ENCODE data around the gene COPS7A. TPM values are rescaled to one million over a fixed set of nuclear protein-coding genes. Genes with fewer than 3 reads are reported as not detected.

COPS7A gene
- polyA plus RNA-seq, 3 donors from 2014 or later: 34.1 to 62.1 (median 45.6) TPM

Other genes starting within 250 kb of the COPS7A start
- 100 to 1,000 TPM; 240 to 280 (median 248) TPM for gene MRPL51, start 230.8 kb upstream of the COPS7A start, polyA plus RNA-seq
- 10 to 100 TPM; 23.3 to 50.5 (median 24.0) TPM for gene NCAPD2, start 229.9 kb upstream of the COPS7A start, polyA plus RNA-seq
- gene GAPDH, start 189.5 kb upstream of the COPS7A start, polyA plus RNA-seq: 1,000 to 10,000 TPM; 1,615 to 2,185 (median 1,854) TPM
- gene IFFO1, start 168.0 kb upstream of the COPS7A start, polyA plus RNA-seq: 10 to 100 TPM in 1 of 3 donors, 1 to 10 TPM in 2; 1.9 to 13.0 (median 3.1) TPM
- gene NOP2, start 155.8 kb upstream of the COPS7A start, polyA plus RNA-seq: 10 to 100 TPM; 11.3 to 30.8 (median 18.0) TPM
- gene CHD4, start 116.7 kb upstream of the COPS7A start, polyA plus RNA-seq: 10 to 100 TPM; 13.6 to 59.5 (median 20.7) TPM
- 10 to 100 TPM in 2 of 3 donors, 1 to 10 TPM in 1; 9.6 to 36.1 (median 11.6) TPM for gene LPAR5, start 88.1 kb upstream of the COPS7A start, polyA plus RNA-seq
- 10 to 100 TPM in 1 of 3 donors, 1 to 10 TPM in 1, not detected in 1; 4.2 to 10.2 TPM for gene ACRBP, start 76.6 kb upstream of the COPS7A start, polyA plus RNA-seq
- 100 to 1,000 TPM in 1 of 3 donors, 10 to 100 TPM in 2; 60.7 to 156 (median 93.9) TPM for gene ING4, start 60.9 kb upstream of the COPS7A start, polyA plus RNA-seq
- 10 to 100 TPM; 14.6 to 41.5 (median 31.6) TPM for gene ZNF384, start 34.7 kb upstream of the COPS7A start, polyA plus RNA-seq
- not detected for gene PIANP, start 23.2 kb upstream of the COPS7A start, polyA plus RNA-seq
- gene MLF2, start 29.1 kb downstream of the COPS7A start, polyA plus RNA-seq: 100 to 1,000 TPM; 102 to 165 (median 155) TPM
- gene PTMS, start 42.3 kb downstream of the COPS7A start, polyA plus RNA-seq: 1 to 10 TPM in 2 of 3 donors, under 1 TPM in 1; 0.40 to 8.0 (median 4.9) TPM
- gene LAG3, start 48.5 kb downstream of the COPS7A start, polyA plus RNA-seq: 1 to 10 TPM; 1.3 to 8.3 (median 1.6) TPM
- gene CD4, start 65.5 kb downstream of the COPS7A start, polyA plus RNA-seq: 10 to 100 TPM in 1 of 3 donors, 1 to 10 TPM in 2; 2.0 to 11.7 (median 6.6) TPM
- gene GPR162, start 97.8 kb downstream of the COPS7A start, polyA plus RNA-seq: not detected
- gene P3H3, start 104.4 kb downstream of the COPS7A start, polyA plus RNA-seq: not detected
- not detected for gene GNB3, start 116.9 kb downstream of the COPS7A start, polyA plus RNA-seq
- gene CDCA3, start 127.2 kb downstream of the COPS7A start, polyA plus RNA-seq: 1 to 10 TPM in 1 of 3 donors, under 1 TPM in 1, not detected in 1; 0.99 to 1.5 TPM
- gene USP5, start 128.1 kb downstream of the COPS7A start, polyA plus RNA-seq: 10 to 100 TPM; 41.3 to 54.0 (median 52.0) TPM
- gene TPI1, start 143.5 kb downstream of the COPS7A start, polyA plus RNA-seq: 1,000 to 10,000 TPM in 1 of 3 donors, 100 to 1,000 TPM in 2; 801 to 1,209 (median 811) TPM
- gene SPSB2, start 149.3 kb downstream of the COPS7A start, polyA plus RNA-seq: 10 to 100 TPM; 11.2 to 17.0 (median 11.4) TPM
- 1 to 10 TPM; 2.3 to 4.4 (median 2.4) TPM for gene LRRC23, start 180.8 kb downstream of the COPS7A start, polyA plus RNA-seq
- gene ENO2, start 190.5 kb downstream of the COPS7A start, polyA plus RNA-seq: 1 to 10 TPM; 2.0 to 6.5 (median 3.8) TPM
- gene ATN1, start 203.9 kb downstream of the COPS7A start, polyA plus RNA-seq: 1 to 10 TPM in 2 of 3 donors, not detected in 1; 1.0 to 2.1 TPM
- gene RNU7-1, start 219.8 kb downstream of the COPS7A start, polyA plus RNA-seq: not detected
- 100 to 1,000 TPM in 2 of 3 donors, 10 to 100 TPM in 1; 83.7 to 315 (median 170) TPM for gene C12orf57, start 220.0 kb downstream of the COPS7A start, polyA plus RNA-seq
- gene PTPN6, start 227.3 kb downstream of the COPS7A start, polyA plus RNA-seq: 100 to 1,000 TPM; 231 to 513 (median 294) TPM
- gene PHB2, start 246.6 kb downstream of the COPS7A start, polyA plus RNA-seq: 100 to 1,000 TPM; 121 to 141 (median 136) TPM
- 10 to 100 TPM; 46.2 to 83.8 (median 65.5) TPM for gene EMG1, start 246.9 kb downstream of the COPS7A start, polyA plus RNA-seq